Measurements from ENCODE around the gene PCNT.
"Not testable (repeated sequence)": the region's sequence is repeated elsewhere in the genome, so short reads cannot be mapped to it uniquely, and the experiment has no call there.

The PCNT gene

GRCh38 chr21:46431884-46432488 is 108.0 kb downstream of the PCNT start:
- no peak overlapping the region for H3K4me3 ChIP-seq (ENCODE audit: control insufficient read depth, low read depth, low read length)
- DNase-seq (ENCODE audit: low read depth): no peak
- TF ChIP-seq CTCF (IDR thresholded peaks at IDR 0.05; ENCODE audit: control insufficient read depth, insufficient read depth, low read depth, low read length, missing control alignments): no peak

- H3K4me3 ChIP-seq (ENCODE audit: control insufficient read depth, low read depth, low read length); DNase-seq (ENCODE audit: low read depth): not testable (repeated sequence)
These were observed 109.2 kb downstream of the PCNT start for GRCh38 chr21:46433116-46433515.

- TF ChIP-seq CTCF (IDR thresholded peaks at IDR 0.05; ENCODE audit: control insufficient read depth, insufficient read depth, low read depth, low read length, missing control alignments): no peak
- no peak for DNase-seq (ENCODE audit: low read depth)
- no peak overlapping the region for H3K4me3 ChIP-seq (ENCODE audit: control insufficient read depth, low read depth, low read length)
These were observed 110.5 kb downstream of the PCNT start for GRCh38 chr21:46434322-46434958.

- DNase-seq (ENCODE audit: low read depth): no peak
- TF ChIP-seq CTCF (IDR thresholded peaks at IDR 0.05; ENCODE audit: control insufficient read depth, insufficient read depth, low read depth, low read length, missing control alignments): no peak
- no peak overlapping the region for H3K4me3 ChIP-seq (ENCODE audit: control insufficient read depth, low read depth, low read length)
These were observed 111.9 kb downstream of the PCNT start for GRCh38 chr21:46435786-46436227.

- no peak for TF ChIP-seq CTCF (IDR thresholded peaks at IDR 0.05; ENCODE audit: control insufficient read depth, insufficient read depth, low read depth, low read length, missing control alignments)
- DNase-seq (ENCODE audit: low read depth): no peak
- no peak overlapping the region for H3K4me3 ChIP-seq (ENCODE audit: control insufficient read depth, low read depth, low read length)
These were observed 112.7 kb downstream of the PCNT start for GRCh38 chr21:46436621-46437020.

- no peak for TF ChIP-seq CTCF (IDR thresholded peaks at IDR 0.05; ENCODE audit: control insufficient read depth, insufficient read depth, low read depth, low read length, missing control alignments)
- DNase-seq (ENCODE audit: low read depth): no peak
- no peak overlapping the region for H3K4me3 ChIP-seq (ENCODE audit: control insufficient read depth, low read depth, low read length)
These were observed 113.1 kb downstream of the PCNT start for GRCh38 chr21:46437096-46437498.

GRCh38 chr21:46437511-46437910 is 113.6 kb downstream of the PCNT start:
- DNase-seq (ENCODE audit: low read depth): no peak
- TF ChIP-seq CTCF (IDR thresholded peaks at IDR 0.05; ENCODE audit: control insufficient read depth, insufficient read depth, low read depth, low read length, missing control alignments): no peak
- H3K4me3 ChIP-seq (ENCODE audit: control insufficient read depth, low read depth, low read length): no peak overlapping the region

Data from AG09309 (cell line).